Heart left ventricle (tissue), 13 donors: ENCODE results near the gene ARFIP1.

Experiments
- POLR2A ChIP-seq, 2 donors: fragments of 450-650 bp; IDR thresholded peaks; one replicate each; pipeline ENCODE4 v1.6.1; 2017; ENCODE audit warnings: antibody characterized with exemption in 2 of 2, mild to moderate bottlenecking in 2 of 2, moderate library complexity in 2 of 2
- TF ChIP-seq, protein P1 (sequence below), 12 donors: fragments of 200-600 bp; sonication (generic) in 4 of 12; IDR thresholded peaks; one replicate each; pipeline versions ENCODE4 v1.5.0 to v1.8.0; 2018 to 2022; ENCODE audit warnings: antibody characterized with exemption in 12 of 12, mild to moderate bottlenecking in 5 of 12
- donor health status: ischemic (EF 13 %, LVEDD 7.1; RV severe dilation, severe dysfunction).
- donor health status: DM: no; HTN: yes; CAD: no.
- donor health status: DM: no; HTN: no; CAD: no.
- donor health status: ischemic (EF 25% LVEDD 6.9; RV normal size, moderate dysfunction).
- donor health status: ischemic (EF 25% LVEDD 5.7; RV mildly dilated, moderate dysfunction).
- donor health status: ischemic (EF 35%, LVEDD 5.7; RV mildly dilated, moderate dysfunction).
- donor health status: nonischemic (EF 11% LVEDD 7.7; RV severe dilation, severe dysfunction).
- donor health status: DM: yes; HTN: yes; CAD: no.
- donor health status: PGD.
- donor health status: ischemic (EF 29% LVEDD 5.4; RV normal size, mild dysfunction).
- donor health status: nonischemic (EF 23%, LVEDD 6.1; RV moderate dilation, normal function).

DNA sequence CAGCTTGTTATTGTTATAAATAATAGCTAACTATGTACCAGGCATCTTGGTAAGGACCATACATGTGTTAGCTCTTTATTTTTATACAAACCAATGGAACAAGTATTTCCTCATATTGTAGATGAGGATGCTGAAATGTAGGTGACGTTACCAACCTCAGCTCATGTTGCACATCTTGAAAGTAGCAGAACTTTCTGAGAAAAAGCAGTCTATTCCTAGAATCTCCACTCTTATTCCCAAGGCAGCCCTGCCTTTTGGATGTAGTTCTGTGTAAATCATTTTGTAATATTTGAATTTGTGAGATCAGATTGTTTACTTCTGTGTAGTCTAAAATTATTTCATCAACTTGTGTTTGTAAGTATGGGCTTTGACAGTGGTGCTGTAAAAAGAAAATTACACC lies 161.7 kb downstream of the ARFIP1 start:
- no peak for TF ChIP-seq POLR2A (IDR thresholded peaks at IDR 0.05)
- TF ChIP-seq, protein P1, sequence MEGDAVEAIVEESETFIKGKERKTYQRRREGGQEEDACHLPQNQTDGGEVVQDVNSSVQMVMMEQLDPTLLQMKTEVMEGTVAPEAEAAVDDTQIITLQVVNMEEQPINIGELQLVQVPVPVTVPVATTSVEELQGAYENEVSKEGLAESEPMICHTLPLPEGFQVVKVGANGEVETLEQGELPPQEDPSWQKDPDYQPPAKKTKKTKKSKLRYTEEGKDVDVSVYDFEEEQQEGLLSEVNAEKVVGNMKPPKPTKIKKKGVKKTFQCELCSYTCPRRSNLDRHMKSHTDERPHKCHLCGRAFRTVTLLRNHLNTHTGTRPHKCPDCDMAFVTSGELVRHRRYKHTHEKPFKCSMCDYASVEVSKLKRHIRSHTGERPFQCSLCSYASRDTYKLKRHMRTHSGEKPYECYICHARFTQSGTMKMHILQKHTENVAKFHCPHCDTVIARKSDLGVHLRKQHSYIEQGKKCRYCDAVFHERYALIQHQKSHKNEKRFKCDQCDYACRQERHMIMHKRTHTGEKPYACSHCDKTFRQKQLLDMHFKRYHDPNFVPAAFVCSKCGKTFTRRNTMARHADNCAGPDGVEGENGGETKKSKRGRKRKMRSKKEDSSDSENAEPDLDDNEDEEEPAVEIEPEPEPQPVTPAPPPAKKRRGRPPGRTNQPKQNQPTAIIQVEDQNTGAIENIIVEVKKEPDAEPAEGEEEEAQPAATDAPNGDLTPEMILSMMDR (IDR thresholded peaks at IDR 0.05), result no peak
